Right renal pelvis (tissue), 4 donors: Measurements from ENCODE around the gene TRPM5. TPM values are rescaled to one million over a fixed set of nuclear protein-coding genes. Genes with fewer than 3 reads are reported as not detected.

ENCODE experiments used
- DNase-seq, 4 donors: peaks; one replicate each; pipeline ENCODE4 v3.0.0-alpha.2; 2013; ENCODE audit warnings: low read depth in 4 of 4, low spot score in 3 of 4, missing footprints in 1 of 4
- polyA plus RNA-seq, 4 donors: library from polyadenylated mRNA; unstranded; fragments of 120-200 nt; gene quantifications; one replicate each; pipeline ENCODE4 v1.2.1, GENCODE V29; 2013; ENCODE audit not compliant: insufficient read length in 4 of 4

The TRPM5 gene
- polyA plus RNA-seq, 4 donors = 2.0 to 3.1 (median 3.0) TPM

GRCh38 chr11:2459016-2459725, 14.9 kb upstream of the TRPM5 start:
- DNase-seq = no peak

GRCh38 chr11:2458321-2458720, 14.0 kb upstream of the TRPM5 start:
- DNase-seq = no peak

- DNase-seq = no peak
These were observed 9.1 kb upstream of the TRPM5 start for GRCh38 chr11:2453436-2453835.

- peak in 2 of 4 donors; percentile 41 to 52 for DNase-seq
These were observed 8.2 kb upstream of the TRPM5 start for GRCh38 chr11:2452321-2453012.

- DNase-seq = no peak
These were observed 7.6 kb upstream of the TRPM5 start for GRCh38 chr11:2451916-2452315.

GRCh38 chr11:2451336-2451735, 7.0 kb upstream of the TRPM5 start:
- DNase-seq = no peak

GRCh38 chr11:2450321-2451041, 6.2 kb upstream of the TRPM5 start:
- no peak for DNase-seq

- DNase-seq = no peak
These were observed 5.4 kb upstream of the TRPM5 start for GRCh38 chr11:2449548-2450320.

- DNase-seq = no peak
These were observed 4.6 kb upstream of the TRPM5 start for GRCh38 chr11:2448661-2449547.

- no peak for DNase-seq
These were observed 3.8 kb upstream of the TRPM5 start for GRCh38 chr11:2447951-2448650.

- DNase-seq = no peak
These were observed 3.1 kb upstream of the TRPM5 start for GRCh38 chr11:2447253-2447950.

- no peak for DNase-seq
These were observed 2.4 kb upstream of the TRPM5 start for GRCh38 chr11:2446590-2447252.

GRCh38 chr11:2445746-2446551, 1.6 kb upstream of the TRPM5 start:
- no peak for DNase-seq

GRCh38 chr11:2444821-2445745, 769 bp upstream of the TRPM5 start, which contains the start of gene KCNQ1:
KCNQ1 (plus strand) TSS chr11:2445008; CDS start chr11:2445099, 91 bp downstream.
- no peak for DNase-seq

- DNase-seq = no peak
These were observed 908 bp downstream of the TRPM5 start for GRCh38 chr11:2443406-2443805.

- no peak for DNase-seq
These were observed 1.7 kb downstream of the TRPM5 start for GRCh38 chr11:2442589-2442988.
